ENCODE data around the gene EPHA3.

EPHA3 gene

DNA sequence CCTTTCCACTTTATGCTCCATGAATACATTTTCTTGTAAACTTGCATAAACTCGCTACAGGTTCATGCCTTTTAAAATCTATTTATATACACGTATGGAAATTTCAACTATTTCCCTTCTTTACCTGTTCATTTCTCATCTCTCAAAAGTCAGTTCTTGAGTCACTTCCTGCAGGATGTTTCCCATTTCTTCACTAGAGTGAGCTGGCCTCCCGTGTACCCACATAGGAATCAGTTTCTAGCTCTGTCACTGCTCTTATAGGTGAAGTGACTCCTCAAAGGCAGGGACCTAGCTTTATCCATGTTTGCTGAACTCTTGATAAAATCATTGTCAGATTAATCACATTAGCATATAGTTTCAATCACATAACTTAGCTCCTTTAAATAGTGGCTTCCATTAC, 259.7 kb downstream of the EPHA3 start:
- no peak for DNase-seq

DNA sequence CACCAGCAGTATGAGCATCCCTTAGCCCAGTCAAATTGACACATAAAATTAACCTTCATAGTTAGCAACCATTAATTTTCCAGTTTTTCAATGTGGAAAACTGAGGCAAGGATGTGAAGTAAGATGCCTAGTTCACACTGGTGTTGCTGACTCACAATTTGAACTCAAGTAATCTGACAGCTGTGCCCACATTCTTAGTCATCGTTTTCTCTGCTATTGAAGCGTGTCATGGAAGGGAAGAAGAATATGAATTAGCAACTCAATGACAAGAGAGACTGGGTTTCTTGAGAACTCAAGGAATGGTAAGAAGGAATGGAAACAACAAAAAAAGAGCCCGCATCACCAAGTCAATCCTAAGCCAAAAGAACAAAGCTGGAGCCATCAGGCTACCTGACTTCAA, 261.4 kb downstream of the EPHA3 start:
- no peak for DNase-seq

DNA sequence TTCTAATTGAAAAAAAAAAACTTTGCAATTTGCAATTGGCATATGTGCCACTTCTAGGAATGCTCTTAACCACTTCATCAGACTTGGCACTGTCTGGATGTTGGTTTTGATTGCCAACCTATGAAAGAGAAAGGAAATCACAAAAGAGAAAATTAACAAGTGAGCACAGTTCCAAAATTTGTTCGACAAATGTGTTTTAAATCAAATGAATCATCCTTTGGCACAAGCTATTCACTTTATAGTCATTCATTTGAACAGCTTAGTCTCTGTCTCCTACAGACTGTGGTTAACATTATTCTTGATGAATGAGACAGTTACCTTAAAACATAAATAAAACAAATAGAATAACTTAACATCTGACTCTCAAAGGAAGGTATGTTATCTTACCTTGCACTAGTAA, 265.0 kb downstream of the EPHA3 start:
- DNase-seq: no peak

- no peak for DNase-seq
These were observed 266.0 kb downstream of the EPHA3 start for GRCh38 chr3:89373434-89373833.

- DNase-seq: no peak
These were observed 268.0 kb downstream of the EPHA3 start for GRCh38 chr3:89375451-89375850.

DNA sequence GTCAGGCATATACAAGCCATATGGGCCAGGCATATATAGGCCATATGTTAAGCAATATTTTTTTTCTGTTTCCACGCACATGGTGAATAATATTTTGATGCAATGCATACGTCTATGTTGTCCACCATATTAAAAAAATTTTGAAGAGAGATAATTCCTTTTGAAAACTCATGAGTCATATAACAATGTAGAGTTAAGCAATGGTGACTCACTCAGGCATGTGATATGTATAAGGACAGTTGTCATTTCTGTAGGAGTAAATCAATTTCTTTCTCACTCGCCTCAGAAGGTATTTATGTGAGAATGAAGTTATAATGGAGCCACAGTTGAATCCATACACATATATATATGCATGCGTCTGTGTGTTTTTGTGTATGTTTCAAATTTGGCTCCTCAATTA, 272.6 kb downstream of the EPHA3 start:
- no peak for DNase-seq

DNA sequence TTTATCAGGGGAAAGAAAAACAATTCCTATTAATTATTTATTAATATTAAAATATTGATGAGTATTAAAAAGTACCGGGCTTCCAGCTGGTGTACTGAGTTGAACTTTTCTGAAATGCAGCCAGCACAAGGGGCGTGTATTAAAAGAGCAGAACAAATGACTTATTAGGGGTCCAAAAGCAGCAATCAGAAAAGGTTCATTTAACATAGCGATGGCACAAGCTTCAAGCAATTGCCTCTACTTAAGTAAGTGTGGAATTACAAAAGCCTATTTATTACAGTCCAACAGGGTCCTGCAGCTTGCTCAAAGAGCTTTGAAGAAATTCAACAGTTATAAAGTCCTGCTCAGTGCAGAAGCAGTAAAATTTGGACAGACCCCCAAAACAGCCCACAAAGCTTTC, 285.6 kb downstream of the EPHA3 start:
- no peak for DNase-seq

- DNase-seq: no peak
These were observed 288.0 kb downstream of the EPHA3 start for GRCh38 chr3:89395456-89395855.

GRCh38 chr3:89395996-89396395, 288.6 kb downstream of the EPHA3 start:
- no peak for DNase-seq

DNA sequence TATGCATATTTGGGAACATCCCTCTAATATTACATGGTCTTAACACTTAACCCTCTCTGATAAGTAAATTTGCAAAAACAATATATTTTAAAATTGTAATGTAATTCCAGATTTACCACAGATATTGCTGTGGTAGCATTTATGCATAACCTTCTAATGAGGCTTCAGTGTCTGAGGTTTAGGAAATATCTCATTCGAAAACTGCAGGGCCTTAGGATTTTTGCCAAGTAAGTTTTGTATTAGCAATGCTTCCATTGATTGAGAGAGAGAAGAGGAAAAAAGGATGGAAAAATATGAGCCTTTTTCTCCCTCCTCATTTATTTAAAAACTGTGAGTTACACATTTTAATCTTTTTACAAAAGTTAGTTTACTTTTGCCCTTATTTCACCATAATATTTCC, 294.6 kb downstream of the EPHA3 start:
- DNase-seq: no peak

GRCh38 chr3:89405176-89405575, 297.8 kb downstream of the EPHA3 start:
- DNase-seq: no peak

GRCh38 chr3:89405593-89405992, 298.2 kb downstream of the EPHA3 start:
- no peak for DNase-seq

DNA sequence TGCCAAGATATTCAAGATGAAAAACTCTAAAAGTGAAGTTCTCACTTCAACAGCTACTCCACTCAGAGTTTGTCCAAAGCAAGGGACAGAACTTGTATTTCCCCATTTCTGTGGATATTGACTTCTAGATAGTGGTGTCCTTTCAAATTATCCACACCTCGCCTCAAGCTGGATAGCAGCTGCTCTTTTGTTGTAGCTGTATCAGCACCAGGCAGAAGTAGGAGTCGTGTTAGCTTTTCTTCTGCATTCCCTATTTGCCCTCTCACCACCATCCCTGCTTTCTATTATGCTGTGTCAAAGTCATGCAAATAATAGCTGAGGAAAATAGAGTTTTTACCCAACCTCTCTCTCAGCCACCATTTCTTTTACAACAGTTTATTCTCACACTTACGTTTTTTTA, 303.8 kb downstream of the EPHA3 start:
- DNase-seq: no peak

DNA sequence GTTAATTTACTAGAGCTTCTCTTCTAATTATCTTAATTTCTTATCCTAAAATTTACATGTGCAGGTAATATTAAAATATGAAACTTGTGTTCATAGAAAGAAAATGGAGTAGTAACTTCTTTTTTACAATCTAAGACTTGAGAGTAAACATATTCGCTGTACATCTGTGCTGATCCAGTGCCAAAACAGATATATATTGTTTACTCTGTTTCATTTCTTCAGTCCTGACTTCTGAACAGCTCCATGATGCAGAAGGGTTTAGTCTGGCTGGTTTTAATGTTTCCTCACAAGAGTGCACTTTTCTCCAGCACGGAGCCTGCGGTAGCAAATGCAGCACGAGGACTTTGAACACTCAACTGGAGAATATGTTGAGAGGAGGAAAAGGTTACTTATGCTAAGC, 306.8 kb downstream of the EPHA3 start:
- no peak for DNase-seq

GRCh38 chr3:89419647-89420241, 312.3 kb downstream of the EPHA3 start:
- DNase-seq: no peak

DNA sequence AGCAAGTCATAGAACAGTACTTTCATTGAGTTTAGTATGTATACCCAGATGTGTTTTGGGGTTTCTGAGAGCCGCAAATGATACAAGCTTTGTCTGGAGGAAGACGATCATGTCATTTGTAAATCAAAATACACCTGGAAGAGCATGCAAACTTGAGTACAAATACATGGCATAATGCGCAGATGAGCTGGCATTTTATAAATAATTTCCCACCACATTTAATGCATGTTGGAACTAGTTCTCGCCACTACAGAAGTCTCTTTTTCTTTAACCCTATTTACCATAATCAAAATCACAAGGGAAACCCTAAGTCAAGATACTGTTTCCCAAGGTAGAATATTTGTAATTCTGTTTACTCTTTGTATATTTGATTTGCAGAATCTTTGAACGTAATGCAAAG, 318.6 kb downstream of the EPHA3 start:
- DNase-seq: no peak

DNA sequence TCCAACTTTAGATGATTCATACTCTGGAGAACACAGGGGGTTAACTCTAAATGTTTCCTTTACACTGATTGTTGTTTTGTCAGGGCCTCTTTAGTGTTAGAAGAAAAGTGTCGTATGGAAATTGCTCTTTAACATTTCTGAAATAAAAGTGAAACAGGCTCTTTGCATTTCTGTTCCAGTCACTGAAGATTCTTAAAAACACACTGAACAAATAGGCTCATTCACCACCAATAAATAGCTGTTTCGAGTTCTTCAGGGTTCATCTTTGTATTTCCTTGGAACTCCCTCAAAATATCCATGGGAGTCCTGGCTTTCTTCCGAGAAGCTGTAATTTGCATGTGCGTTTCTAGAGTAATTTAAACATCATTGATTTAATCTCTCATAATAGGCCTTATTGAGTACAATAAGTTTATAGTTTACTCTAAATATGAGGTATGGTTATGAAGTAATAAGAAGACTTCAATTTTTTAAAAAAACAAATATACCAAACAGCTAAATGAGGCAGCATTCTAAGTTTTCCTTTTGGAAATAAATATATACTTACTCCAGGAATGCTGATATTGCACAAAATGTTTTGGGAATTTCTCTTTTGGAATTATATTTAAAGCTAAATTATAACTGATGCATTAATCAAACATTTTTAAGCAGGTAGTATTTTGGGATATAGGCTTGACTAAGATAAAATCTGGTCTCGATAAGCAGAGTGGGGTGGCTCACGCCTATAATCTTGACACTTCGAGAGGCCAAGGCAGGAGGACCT, 327.4 kb downstream of the EPHA3 start:
- no peak for DNase-seq

GRCh38 chr3:89436846-89437245, 329.4 kb downstream of the EPHA3 start:
- no peak for DNase-seq

GRCh38 chr3:89440386-89440785, 333.0 kb downstream of the EPHA3 start:
- DNase-seq: no peak

DNA sequence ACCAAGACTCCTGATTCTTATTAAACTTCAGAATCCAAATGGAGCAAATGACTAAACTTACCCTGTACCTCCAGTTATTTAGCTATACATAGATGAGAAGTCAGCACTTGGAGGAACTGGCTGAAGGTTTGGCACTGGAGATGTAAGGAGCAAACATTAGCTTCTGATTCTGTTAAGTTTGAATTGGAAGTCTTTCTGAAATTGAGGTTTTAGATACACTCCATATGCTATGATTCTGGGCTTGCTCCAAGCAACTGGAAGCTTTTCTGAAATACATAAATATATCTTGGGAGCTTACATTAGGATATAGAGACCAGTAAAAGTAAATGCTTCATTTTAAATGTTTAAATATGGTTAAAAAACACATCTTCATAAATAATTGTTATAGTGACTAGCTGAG, 333.7 kb downstream of the EPHA3 start:
- DNase-seq: no peak

GRCh38 chr3:89446593-89446992, 339.2 kb downstream of the EPHA3 start:
- DNase-seq: no peak

- no peak for DNase-seq
These were observed 339.8 kb downstream of the EPHA3 start for GRCh38 chr3:89447243-89447642.

DNA sequence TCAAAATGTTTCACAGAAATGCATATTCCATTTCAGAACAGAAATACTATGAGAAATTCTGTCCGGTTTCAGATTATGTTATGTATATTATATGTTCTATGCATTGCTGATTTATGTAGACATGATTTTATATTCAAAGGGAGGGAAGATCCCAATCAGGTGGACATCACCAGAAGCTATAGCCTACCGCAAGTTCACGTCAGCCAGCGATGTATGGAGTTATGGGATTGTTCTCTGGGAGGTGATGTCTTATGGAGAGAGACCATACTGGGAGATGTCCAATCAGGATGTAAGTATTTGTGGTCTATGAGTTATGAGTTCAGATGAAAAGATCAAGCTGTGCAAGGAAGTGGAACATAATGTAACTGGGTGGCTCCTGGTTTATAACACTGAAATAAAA, 341.7 kb downstream of the EPHA3 start:
- no peak for DNase-seq

DNA sequence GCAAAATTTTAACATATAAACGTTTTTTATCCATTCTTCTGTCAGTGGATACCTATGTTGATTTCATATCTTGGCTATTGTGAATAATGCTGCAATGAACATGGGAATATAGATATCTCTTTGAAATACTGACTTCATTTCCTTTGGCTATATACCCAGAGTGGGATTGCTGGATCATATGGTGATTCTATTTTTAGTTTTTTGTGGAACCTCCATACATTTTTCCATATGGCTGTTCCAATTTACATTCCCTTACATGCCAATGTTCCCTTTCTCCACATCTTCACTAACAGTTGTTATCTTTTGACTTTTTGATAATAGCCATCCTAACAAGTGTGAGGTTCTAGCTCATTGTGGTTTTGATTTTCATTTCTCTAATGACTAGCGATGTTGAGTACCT, 344.6 kb downstream of the EPHA3 start:
- DNase-seq: no peak

DNA sequence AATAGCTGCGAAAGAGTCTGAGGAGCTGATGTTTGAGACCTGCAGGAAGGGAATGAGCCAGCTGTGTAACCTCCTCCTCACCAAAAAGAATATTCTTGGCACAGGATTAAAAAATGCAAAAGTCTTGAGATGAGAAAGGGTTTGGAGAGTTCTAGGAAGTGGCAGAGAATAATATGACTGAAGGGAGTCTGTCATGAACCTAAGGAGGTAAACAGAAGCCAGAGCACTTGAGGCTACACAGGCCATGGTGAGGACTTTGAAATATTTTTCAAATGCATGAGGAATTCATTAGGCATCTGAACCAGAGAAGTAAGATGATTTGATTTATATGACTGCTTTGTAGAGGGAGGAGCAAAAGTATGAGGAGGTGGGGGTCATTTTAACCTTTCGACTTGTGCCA, 347.8 kb downstream of the EPHA3 start:
- no peak for DNase-seq

Data from inflammatory macrophage treated with lipopolysaccharide for 4 hours (primary cell).